IPS-20b (cell line): ENCODE results near the gene TNIK.
"Not testable (repeated sequence)": the region's sequence is repeated elsewhere in the genome, so short reads cannot be mapped to it uniquely, and the experiment has no call there.

ENCODE experiments used
- H3K27ac ChIP-seq: one replicate; pipeline ENCODE4 v1.5.1; 2013; ENCODE audit warnings: low read length
- H3K27me3 ChIP-seq: 2 replicates; pipeline ENCODE4 v1.6.1; 2013; ENCODE audit warnings: mild to moderate bottlenecking, low read length, inconsistent platforms; ENCODE audit not compliant: insufficient read depth
- H3K36me3 ChIP-seq: 2 replicates; pipeline ENCODE4 v1.6.1; 2013; ENCODE audit warnings: low read depth, mild to moderate bottlenecking, inconsistent platforms, low read length, moderate library complexity; ENCODE audit not compliant: insufficient read depth
- H3K4me1 ChIP-seq: 2 replicates; pipeline ENCODE4 v1.6.1; 2013; ENCODE audit warnings: mild to moderate bottlenecking, control low read depth, inconsistent platforms, low read length, moderate library complexity; ENCODE audit not compliant: insufficient read depth
- H3K4me3 ChIP-seq: 2 replicates; pipeline ENCODE4 v1.5.1; 2013; ENCODE audit warnings: mild to moderate bottlenecking, low read length, inconsistent platforms
- H3K9ac ChIP-seq: 2 replicates; pipeline ENCODE4 v1.6.1; 2013; ENCODE audit warnings: low read depth, mild to moderate bottlenecking, inconsistent platforms, low read length, moderate library complexity
- H3K9me3 ChIP-seq: 2 replicates; pipeline ENCODE4 v1.6.1; 2013; ENCODE audit warnings: mild to moderate bottlenecking, low read depth, low read length, inconsistent platforms; ENCODE audit not compliant: insufficient read depth

TNIK gene

DNA sequence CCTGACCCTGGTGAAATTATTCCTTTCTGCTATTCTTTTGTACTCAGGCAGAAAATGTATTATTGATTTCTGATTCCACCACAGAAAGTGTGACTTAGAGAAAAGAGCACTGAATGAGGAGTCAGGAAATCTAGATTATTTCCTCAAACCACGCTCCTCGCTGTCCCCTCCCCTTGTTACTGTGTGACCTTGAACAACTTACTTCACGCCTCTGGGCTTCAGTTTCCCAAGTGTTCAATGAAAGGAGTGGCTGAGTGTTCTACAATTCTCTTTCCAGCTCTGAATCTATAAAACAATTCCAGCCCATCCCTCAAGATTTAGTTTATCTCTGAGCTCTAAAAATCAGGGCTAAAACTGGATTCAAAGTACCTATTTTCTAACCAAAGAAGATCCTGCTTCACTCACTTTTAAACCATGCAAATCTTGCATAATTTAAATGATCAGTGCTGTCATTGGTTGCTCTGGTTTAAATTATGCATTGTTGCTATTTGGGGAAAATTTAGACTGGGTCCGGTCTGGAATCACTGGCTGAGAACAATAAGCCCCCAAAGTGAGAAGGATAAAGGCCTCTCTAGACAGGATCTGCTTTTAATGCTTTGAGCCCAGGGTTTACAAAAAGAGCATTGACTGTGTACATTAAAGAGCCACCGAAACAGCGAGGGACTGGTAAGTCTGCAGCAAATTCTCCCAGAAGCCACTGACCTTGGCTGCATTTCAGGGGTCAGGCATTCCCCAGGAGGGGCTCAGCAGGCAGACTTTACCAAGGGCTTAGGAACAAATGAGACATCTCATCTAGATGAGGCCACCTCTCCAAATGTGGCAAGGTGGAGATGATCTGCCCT, 3.2 kb downstream of the TNIK start:
- Histone ChIP-seq H3K27me3 (peaks cover 32% of the 10 kb centered on the region), H3K36me3 (no peaks in the 10 kb centered on the region), H3K4me1 (peaks cover 50% of the 10 kb centered on the region), H3K27ac (peak overlapping the region; percentile 50), H3K4me3 (peak overlapping the region; percentile 84; the same call in 1 of the 2 replicates), H3K9me3 (no peaks in the 10 kb centered on the region), H3K9ac (peak overlapping the region; percentile 85; the same call in 1 of the 2 replicates)

DNA sequence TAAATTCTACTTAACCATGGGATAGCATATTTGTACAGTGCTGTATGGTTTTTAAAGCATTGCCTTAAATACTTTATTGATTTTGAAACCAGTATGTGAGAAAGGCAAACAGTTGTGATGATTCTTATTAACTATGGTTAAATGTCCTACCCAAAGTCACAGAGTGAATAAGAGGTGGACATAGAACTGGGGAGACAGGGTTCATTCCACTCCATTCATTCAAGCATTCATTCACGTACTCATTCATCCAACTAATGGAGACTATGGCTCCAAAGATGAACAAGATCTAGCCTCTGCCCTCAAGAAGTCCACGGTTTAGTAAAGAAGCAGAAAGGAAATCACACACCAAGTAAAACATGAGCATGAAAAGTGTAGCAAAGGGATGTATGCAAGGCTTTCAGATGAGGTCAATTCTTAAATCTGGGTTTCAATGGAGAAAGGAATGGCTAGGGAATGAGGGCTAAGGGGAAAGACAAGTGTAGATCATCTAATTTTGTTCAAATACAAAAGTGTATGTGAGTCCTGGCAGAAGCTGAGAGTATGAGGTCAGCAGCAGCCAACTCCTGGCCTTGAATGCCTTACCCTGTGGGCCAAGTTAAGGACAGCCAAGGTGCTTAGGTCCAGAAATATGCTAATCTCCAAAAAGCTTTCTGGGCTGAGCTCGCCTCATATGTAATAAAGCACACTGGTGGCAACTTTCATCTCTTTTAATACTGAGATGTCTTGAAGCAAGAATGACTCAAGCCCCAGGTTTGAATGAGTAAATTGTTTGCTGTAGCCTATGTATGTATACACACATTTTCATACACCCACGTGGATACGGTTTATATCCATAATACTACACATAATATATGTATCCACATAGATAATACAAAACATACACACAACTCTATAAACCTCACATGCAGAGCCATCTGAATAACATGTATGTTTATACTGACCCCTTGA, 4.3 kb downstream of the TNIK start:
- Histone ChIP-seq H3K9ac (no peak overlapping the region), H3K4me1 (peaks cover 45% of the 10 kb centered on the region), H3K36me3 (no peaks in the 10 kb centered on the region), H3K27ac (no peak overlapping the region), H3K4me3 (peak overlapping the region; percentile 84; the same call in 1 of the 2 replicates), H3K27me3 (peaks cover 21% of the 10 kb centered on the region; the same call in 1 of the 2 replicates), H3K9me3 (no peaks in the 10 kb centered on the region)

- Histone ChIP-seq H3K9ac (peak overlapping the region; percentile 12; the same call in 1 of the 2 replicates), H3K4me1 (peaks cover 45% of the 10 kb centered on the region), H3K4me3 (no peak overlapping the region), H3K27ac (peak overlapping the region; percentile 48), H3K9me3 (no peaks in the 10 kb centered on the region), H3K36me3 (no peaks in the 10 kb centered on the region), H3K27me3 (peaks cover 9% of the 10 kb centered on the region; the same call in 1 of the 2 replicates)
Observed at GRCh38 chr3:171454041-171454440, 6.2 kb downstream of the TNIK start.

DNA sequence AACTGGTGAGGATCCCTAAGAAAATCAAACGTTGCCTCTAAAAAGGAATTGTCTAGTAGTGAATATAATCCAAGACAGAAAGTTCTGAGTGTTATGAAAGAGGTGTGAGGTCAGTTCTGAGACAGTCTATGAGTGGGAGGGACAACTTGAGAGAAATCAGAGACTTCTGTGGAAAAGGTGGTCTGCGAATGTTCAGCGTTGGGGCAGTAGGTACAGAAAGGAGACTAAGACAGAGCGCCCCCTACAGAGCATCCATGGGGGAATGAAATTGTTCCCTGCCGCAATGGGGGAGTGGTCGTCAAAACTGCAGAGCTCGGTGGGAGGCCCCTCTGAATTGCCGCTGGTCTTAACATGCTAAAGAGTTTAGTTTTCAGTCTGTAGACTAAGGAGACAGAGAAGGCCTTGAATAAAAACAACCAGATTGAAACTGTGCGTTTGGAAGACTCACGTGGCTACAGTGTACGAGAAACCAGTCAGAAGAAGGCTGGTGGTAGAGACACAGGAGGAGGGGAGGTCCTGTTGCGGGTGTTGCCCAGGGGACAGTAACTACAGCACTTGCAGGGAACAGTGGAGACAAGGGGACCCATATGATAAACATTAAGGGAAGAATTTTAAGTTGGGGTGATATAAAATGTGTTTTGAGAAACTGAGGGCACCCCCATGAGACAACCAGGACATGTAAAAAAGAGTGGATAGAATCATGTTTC, 6.9 kb downstream of the TNIK start:
- H3K27me3 ChIP-seq = peaks cover 2% of the 10 kb centered on the region; the same call in 1 of the 2 replicates
- peaks cover 45% of the 10 kb centered on the region for H3K4me1 ChIP-seq
- peak overlapping the region; percentile 35; the same call in 1 of the 2 replicates for H3K4me3 ChIP-seq
- H3K36me3 ChIP-seq = no peaks in the 10 kb centered on the region
- peak overlapping the region; percentile 12; the same call in 1 of the 2 replicates for H3K9ac ChIP-seq
- H3K27ac ChIP-seq = no peak overlapping the region
- no peaks in the 10 kb centered on the region for H3K9me3 ChIP-seq

- H3K4me1 ChIP-seq = peaks cover 42% of the 10 kb centered on the region
- H3K9ac ChIP-seq = no peak overlapping the region
- H3K9me3 ChIP-seq = no peaks in the 10 kb centered on the region
- no peak overlapping the region for H3K4me3 ChIP-seq
- no peaks in the 10 kb centered on the region for H3K36me3 ChIP-seq
- H3K27ac ChIP-seq = no peak overlapping the region
- no peaks in the 10 kb centered on the region for H3K27me3 ChIP-seq
Observed at GRCh38 chr3:171452328-171452727, 7.9 kb downstream of the TNIK start.

DNA sequence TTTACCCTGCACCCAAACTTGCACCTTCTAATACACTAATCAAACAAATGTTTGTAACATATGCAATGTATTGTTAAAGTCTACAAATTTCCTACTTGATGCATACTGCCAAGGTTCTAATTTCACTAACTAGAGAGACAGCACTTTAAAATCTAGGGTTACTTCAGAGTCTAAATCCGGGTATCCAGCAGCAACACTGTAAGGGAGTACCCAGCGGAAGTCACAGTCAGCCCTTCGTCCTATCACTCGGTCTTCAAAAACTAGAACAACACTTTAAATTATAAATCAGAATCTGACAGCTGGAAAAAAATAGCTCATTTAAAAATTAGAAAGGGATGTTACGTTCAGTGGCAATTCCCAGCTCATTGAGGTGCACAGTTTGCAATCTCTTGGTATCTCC, 8.3 kb downstream of the TNIK start:
- H3K9ac ChIP-seq = no peak overlapping the region
- no peaks in the 10 kb centered on the region for H3K36me3 ChIP-seq
- H3K27ac ChIP-seq = no peak overlapping the region
- H3K4me1 ChIP-seq = peaks cover 38% of the 10 kb centered on the region; the same call in 1 of the 2 replicates
- no peaks in the 10 kb centered on the region for H3K9me3 ChIP-seq
- H3K4me3 ChIP-seq = no peak overlapping the region
- H3K27me3 ChIP-seq = no peaks in the 10 kb centered on the region

GRCh38 chr3:171447579-171447891, 12.7 kb downstream of the TNIK start:
- H3K9ac ChIP-seq, H3K4me3 ChIP-seq, H3K9me3 ChIP-seq, H3K36me3 ChIP-seq, H3K27ac ChIP-seq, H3K27me3 ChIP-seq: not testable (repeated sequence)
- peaks cover 24% of the 10 kb centered on the region; the same call in 1 of the 2 replicates for H3K4me1 ChIP-seq

DNA sequence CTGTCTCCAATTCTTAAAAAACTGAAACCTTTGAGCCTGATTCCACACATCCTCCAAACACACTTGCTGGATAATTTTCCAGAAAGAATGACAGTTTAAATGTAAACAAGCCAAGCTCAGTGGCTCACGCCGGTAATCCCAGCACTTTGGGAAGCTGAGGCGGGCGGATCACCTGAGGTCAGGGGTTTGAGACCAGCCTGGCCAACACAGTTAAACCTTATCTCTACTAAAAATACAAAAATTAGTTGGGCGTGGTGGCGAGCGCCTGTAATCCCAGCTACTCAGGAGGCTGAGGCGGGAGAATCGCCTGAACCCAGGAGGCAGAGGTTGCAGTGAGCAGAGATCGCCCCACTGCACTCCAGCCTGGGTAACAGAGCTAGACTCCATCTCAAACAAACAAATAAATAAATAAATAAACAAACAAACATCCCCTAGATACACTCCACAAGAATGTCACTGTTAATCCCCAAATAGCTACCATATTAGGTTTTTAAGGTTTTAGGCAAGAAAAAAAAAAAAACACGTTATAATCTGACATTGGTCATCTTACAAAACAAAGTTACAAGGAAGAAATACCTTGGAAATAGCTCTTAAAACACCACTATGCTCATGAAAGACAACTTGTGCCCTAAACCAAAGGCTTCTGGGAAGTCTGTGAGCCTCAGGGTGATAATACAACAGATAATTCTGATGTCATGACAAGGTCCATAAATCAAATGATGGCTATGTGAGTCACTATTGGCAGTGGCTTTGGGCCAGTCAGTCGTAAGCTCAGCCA, 13.2 kb downstream of the TNIK start:
- Histone ChIP-seq H3K36me3 (no peaks in the 10 kb centered on the region), H3K9me3 (no peaks in the 10 kb centered on the region), H3K4me3 (no peak overlapping the region), H3K27me3 (no peaks in the 10 kb centered on the region), H3K9ac (no peak overlapping the region), H3K4me1 (peaks cover 30% of the 10 kb centered on the region; the same call in 1 of the 2 replicates), H3K27ac (no peak overlapping the region)

GRCh38 chr3:171446301-171446700, 13.9 kb downstream of the TNIK start:
- Histone ChIP-seq H3K4me1 (peaks cover 33% of the 10 kb centered on the region; the same call in 1 of the 2 replicates), H3K4me3 (no peak overlapping the region), H3K27ac (no peak overlapping the region), H3K27me3 (no peaks in the 10 kb centered on the region), H3K36me3 (no peaks in the 10 kb centered on the region), H3K9ac (no peak overlapping the region), H3K9me3 (no peaks in the 10 kb centered on the region)

DNA sequence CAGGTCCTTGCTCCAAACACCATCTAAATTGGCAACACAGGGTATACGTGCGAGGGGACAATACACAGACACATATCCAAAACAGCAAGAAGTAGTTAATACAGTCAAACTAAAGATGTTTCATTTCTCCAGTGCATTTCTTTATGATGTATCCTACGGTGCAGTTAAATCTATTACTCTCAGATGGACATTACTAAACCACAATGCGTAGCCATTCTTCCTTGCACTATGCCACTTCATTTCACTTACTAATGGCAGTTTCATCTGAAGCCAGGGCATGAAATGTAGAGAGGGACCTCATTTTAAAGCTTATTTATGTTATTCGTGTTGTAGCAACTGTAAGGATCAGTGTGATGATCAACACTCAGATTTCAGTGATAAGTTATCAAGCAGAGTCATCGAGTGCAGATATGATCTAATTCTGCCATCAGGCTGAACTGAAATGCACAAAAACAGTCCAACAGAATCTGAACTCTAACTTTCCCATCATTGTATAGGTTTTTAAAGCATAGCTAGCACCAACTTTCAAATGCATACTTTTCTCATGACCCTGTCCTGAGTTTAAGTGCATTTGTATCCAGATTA, 14.5 kb downstream of the TNIK start:
- Histone ChIP-seq H3K9me3 (no peaks in the 10 kb centered on the region), H3K9ac (no peak overlapping the region; the same call in 1 of the 2 replicates), H3K27me3 (no peaks in the 10 kb centered on the region), H3K4me3 (no peak overlapping the region), H3K27ac (peak overlapping the region; percentile 63), H3K36me3 (no peaks in the 10 kb centered on the region), H3K4me1 (peaks cover 33% of the 10 kb centered on the region; the same call in 1 of the 2 replicates)
